ENCODE data around the gene LINC00237.

Gene LINC00237

DNA sequence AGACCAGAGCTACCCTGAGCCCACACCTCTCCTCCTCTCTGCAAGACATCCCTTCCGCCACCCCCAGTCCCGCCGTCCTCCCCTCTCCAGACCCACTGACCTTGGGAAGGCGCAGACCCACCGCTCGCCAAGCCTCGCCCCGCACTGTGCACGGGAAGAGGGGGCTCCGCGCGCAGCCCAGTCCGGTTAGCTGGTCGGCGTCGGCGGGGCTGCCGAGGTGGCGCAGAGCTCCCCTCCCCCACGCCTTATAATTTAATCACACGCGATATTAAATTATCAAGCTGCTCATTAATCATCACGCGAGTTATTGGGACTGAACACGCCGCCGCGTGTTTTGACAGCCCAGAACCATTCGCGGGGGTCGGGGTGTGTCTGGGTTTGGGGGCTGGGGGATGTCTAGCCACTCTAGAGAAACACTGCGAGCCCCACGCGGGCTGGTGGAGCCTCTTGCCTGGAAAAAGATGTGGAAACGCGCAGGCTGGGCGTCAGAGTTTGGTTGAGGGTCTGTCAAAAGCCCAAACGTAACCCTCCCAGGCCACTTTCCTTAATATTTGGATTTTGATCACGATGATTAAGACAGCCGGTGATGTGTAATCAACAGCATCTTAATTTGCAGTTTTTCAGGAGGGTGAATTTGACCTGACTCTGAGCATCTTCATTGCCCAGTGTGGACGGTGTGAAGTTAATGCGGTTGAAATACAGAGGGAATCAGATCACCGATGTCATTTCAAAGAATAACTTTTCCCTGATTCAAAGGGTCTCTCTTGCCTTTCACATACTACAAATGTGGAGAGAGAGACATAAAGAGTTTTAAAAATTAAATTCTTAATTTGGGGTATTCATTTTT is at the start of gene LINC00237:
TSS of gene LINC00237 (minus strand) at position 188 of the 847 bp plus-strand sequence.
- no peak for TF ChIP-seq ZBTB7A (IDR thresholded peaks at IDR 0.05; ENCODE audit: low read depth)
- TF ChIP-seq NFIC (IDR thresholded peaks at IDR 0.05): no peak
- TF ChIP-seq EGR1 (IDR thresholded peaks at IDR 0.05): no peak

GRCh38 chr20:21155268-21155667 is 49.1 kb upstream of the LINC00237 start:
- no peak for TF ChIP-seq REST (IDR thresholded peaks at IDR 0.05; ENCODE audit: low read depth)

GRCh38 chr20:21154692-21155091 is 48.5 kb upstream of the LINC00237 start:
- TF ChIP-seq TAF1 (IDR thresholded peaks at IDR 0.05; ENCODE audit: low read depth) (no peak), USF1 (IDR thresholded peaks at IDR 0.05) (no peak), NFIC (IDR thresholded peaks at IDR 0.05) (no peak), CEBPB (IDR thresholded peaks at IDR 0.05) (no peak), FOXM1 (IDR thresholded peaks at IDR 0.05; ENCODE audit: borderline replicate concordance, low read depth) (no peak), EP300 (IDR thresholded peaks at IDR 0.05; ENCODE audit: borderline replicate concordance) (no peak), TCF12 (IDR thresholded peaks at IDR 0.05; ENCODE audit: low read depth) (no peak), EGR1 (IDR thresholded peaks at IDR 0.05) (no peak), ZBTB7A (IDR thresholded peaks at IDR 0.05; ENCODE audit: low read depth) (no peak), YY1 (IDR thresholded peaks at IDR 0.05; ENCODE audit: low read depth) (no peak), RAD21 (IDR thresholded peaks at IDR 0.05; ENCODE audit: low read depth) (no peak), REST (IDR thresholded peaks at IDR 0.05; ENCODE audit: low read depth) (no peak), CREB1 (IDR thresholded peaks at IDR 0.05; ENCODE audit: low read depth) (no peak), TEAD4 (IDR thresholded peaks at IDR 0.05) (no peak)
- TF ChIP-seq, protein P1, sequence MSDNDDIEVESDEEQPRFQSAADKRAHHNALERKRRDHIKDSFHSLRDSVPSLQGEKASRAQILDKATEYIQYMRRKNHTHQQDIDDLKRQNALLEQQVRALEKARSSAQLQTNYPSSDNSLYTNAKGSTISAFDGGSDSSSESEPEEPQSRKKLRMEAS (IDR thresholded peaks at IDR 0.05): no peak

- TF ChIP-seq USF1 (IDR thresholded peaks at IDR 0.05): no peak
- no peak for TF ChIP-seq YY1 (IDR thresholded peaks at IDR 0.05; ENCODE audit: low read depth)
- TF ChIP-seq EGR1 (IDR thresholded peaks at IDR 0.05): no peak
- TF ChIP-seq REST (IDR thresholded peaks at IDR 0.05; ENCODE audit: low read depth): no peak
- no peak for TF ChIP-seq TAF1 (IDR thresholded peaks at IDR 0.05; ENCODE audit: low read depth)
- TF ChIP-seq, protein P1 (IDR thresholded peaks at IDR 0.05): no peak
- no peak for TF ChIP-seq TCF12 (IDR thresholded peaks at IDR 0.05; ENCODE audit: low read depth)
Measured at GRCh38 chr20:21151791-21152190, 45.6 kb upstream of the LINC00237 start.

- TF ChIP-seq REST (IDR thresholded peaks at IDR 0.05; ENCODE audit: low read depth) (no peak), TEAD4 (IDR thresholded peaks at IDR 0.05) (no peak), EP300 (IDR thresholded peaks at IDR 0.05; ENCODE audit: borderline replicate concordance) (no peak), ZBTB7A (IDR thresholded peaks at IDR 0.05; ENCODE audit: low read depth) (no peak), CREB1 (IDR thresholded peaks at IDR 0.05; ENCODE audit: low read depth) (no peak), FOXM1 (IDR thresholded peaks at IDR 0.05; ENCODE audit: borderline replicate concordance, low read depth) (no peak), EGR1 (IDR thresholded peaks at IDR 0.05) (no peak), NFIC (IDR thresholded peaks at IDR 0.05) (no peak), TAF1 (IDR thresholded peaks at IDR 0.05; ENCODE audit: low read depth) (no peak), CEBPB (IDR thresholded peaks at IDR 0.05) (no peak), USF1 (IDR thresholded peaks at IDR 0.05) (no peak), YY1 (IDR thresholded peaks at IDR 0.05; ENCODE audit: low read depth) (no peak), RAD21 (IDR thresholded peaks at IDR 0.05; ENCODE audit: low read depth) (no peak), TCF12 (IDR thresholded peaks at IDR 0.05; ENCODE audit: low read depth) (no peak)
- TF ChIP-seq, protein P1 (IDR thresholded peaks at IDR 0.05): no peak
Measured at GRCh38 chr20:21149344-21149743, 43.2 kb upstream of the LINC00237 start.
